HepG2 (cell line): Measurements from ENCODE around the gene TRMU. TPM values are rescaled to one million over a fixed set of nuclear protein-coding genes. Genes with fewer than 3 reads are reported as not detected.

Source experiments
- ATF4 ChIP-seq, 2 experiments: fragments of 450-650 bp in 1 of 2; sonication (generic) in 1 of 2; formaldehyde crosslinking; IDR thresholded peaks; 2 replicates each; pipeline versions ENCODE4 v1.5.0 to v1.8.0; 2020 to 2022; ENCODE audit warnings: mild to moderate bottlenecking in 1 of 2, missing genetic modification reagents in 1 of 2
- CC2D1A ChIP-seq: sonication (generic); formaldehyde crosslinking; IDR thresholded peaks from 2 replicates; pipeline ENCODE4 v1.8.1; 2023; ENCODE audit warnings: mild to moderate bottlenecking, missing genetic modification reagents
- DPF2 ChIP-seq: sonication (generic); formaldehyde crosslinking; IDR thresholded peaks from 2 replicates; pipeline ENCODE4 v1.4.0; 2020; ENCODE audit warnings: mild to moderate bottlenecking, low read depth, missing genetic modification reagents, borderline replicate concordance
- DRAP1 ChIP-seq: IDR thresholded peaks from 2 replicates; pipeline ENCODE4 v1.6.1; 2016; ENCODE audit warnings: missing genetic modification reagents, missing compliant biosample characterization
- ETV5 ChIP-seq: IDR thresholded peaks from 2 replicates; pipeline ENCODE4 v1.6.1; 2018; ENCODE audit warnings: missing biosample characterization, missing genetic modification reagents, inconsistent platforms, borderline replicate concordance
- JARID2 ChIP-seq: sonication (generic); formaldehyde crosslinking; IDR thresholded peaks from 2 replicates; pipeline ENCODE4 v1.8.1; 2023; ENCODE audit warnings: missing genetic modification reagents, inconsistent platforms; ENCODE audit not compliant: insufficient replicate concordance
- KDM4B ChIP-seq: sonication (generic); formaldehyde crosslinking; IDR thresholded peaks from 2 replicates; pipeline ENCODE4 v1.4.0; 2020; ENCODE audit warnings: missing genetic modification reagents
- NAIF1 ChIP-seq: sonication (generic); formaldehyde crosslinking; IDR thresholded peaks from 2 replicates; pipeline ENCODE4 v1.5.0; 2020; ENCODE audit warnings: mild to moderate bottlenecking, missing genetic modification reagents, borderline replicate concordance
- NFATC3 ChIP-seq: sonication (generic); formaldehyde crosslinking; IDR thresholded peaks from 2 replicates; pipeline ENCODE4 v1.5.1; 2020; ENCODE audit warnings: mild to moderate bottlenecking, missing genetic modification reagents
- PHF5A ChIP-seq: IDR thresholded peaks from one replicate; pipeline ENCODE4 v1.6.1; 2018; ENCODE audit warnings: low read depth, missing genetic modification reagents; ENCODE audit not compliant: unreplicated experiment
- POLR2A ChIP-seq, 2 experiments: IDR thresholded peaks; 2 replicates each; pipeline ENCODE4 v1.6.1; 2011; ENCODE audit warnings: low read depth in 2 of 2, low read length in 2 of 2, mild to moderate bottlenecking in 1 of 2, moderate library complexity in 1 of 2; ENCODE audit not compliant: insufficient read depth in 1 of 2
- PRPF4 ChIP-seq: fragments of 200-400 bp; formaldehyde crosslinking; IDR thresholded peaks from 2 replicates; pipeline ENCODE4 v1.6.1; 2016; ENCODE audit warnings: low read length, low read depth; ENCODE audit not compliant: poor library complexity, severe bottlenecking
- SMARCC2 ChIP-seq: fragments of 450-650 bp; IDR thresholded peaks from 2 replicates; pipeline ENCODE4 v1.6.1; 2017; ENCODE audit warnings: antibody characterized with exemption, mild to moderate bottlenecking
- TFE3 ChIP-seq: IDR thresholded peaks from 2 replicates; pipeline ENCODE4 v1.6.1; 2016
- ZMAT3 ChIP-seq: sonication (generic); formaldehyde crosslinking; conservative IDR thresholded peaks from 2 replicates; pipeline ENCODE4 v1.7.0; 2021; ENCODE audit warnings: missing genetic modification reagents
- ZNF335 ChIP-seq: sonication (generic); formaldehyde crosslinking; IDR thresholded peaks from 2 replicates; pipeline ENCODE4 v1.4.0; 2020; ENCODE audit warnings: missing genetic modification reagents
- polyA plus RNA-seq, 8 experiments: library from polyadenylated mRNA; depleted of rRNA in 3 of 8; stranded (reverse) in 7 of 8; unstranded in 1 of 8; fragments of >200 nt; fragmentation: Illumina TruSeq in 4 of 8; extraction: Trizol in 4 of 8; gene quantifications; 2 replicates each; pipeline versions ENCODE4 v1.2.1 to v1.2.3, GENCODE V29; 2011 to 2016; ENCODE audit warnings: low read depth in 4 of 8, missing spikeins in 1 of 8, mixed read lengths in 1 of 8; ENCODE audit not compliant: insufficient read depth in 1 of 8
- total RNA-seq, 5 experiments: library from RNA; depleted of rRNA; stranded (reverse); fragments of >200 nt; fragmentation: Illumina TruSeq; extraction: Trizol; gene quantifications; 2 replicates each; pipeline ENCODE4 v1.2.3, GENCODE V29; 2016; ENCODE audit warnings: low read depth in 1 of 5
- TF ChIP-seq, protein P1 (sequence below): sonication (generic); formaldehyde crosslinking; IDR thresholded peaks from 2 replicates; pipeline ENCODE4 v1.4.0; 2020; ENCODE audit warnings: missing genetic modification reagents
- TF ChIP-seq, protein P2 (sequence below): sonication (generic); formaldehyde crosslinking; IDR thresholded peaks from 2 replicates; pipeline ENCODE4 v1.8.1; 2023; ENCODE audit warnings: mild to moderate bottlenecking, inconsistent platforms, moderate library complexity, missing genetic modification reagents, borderline replicate concordance
- TF ChIP-seq, protein P3 (sequence below), 2 experiments: sonication (generic) in 1 of 2; formaldehyde crosslinking in 1 of 2; IDR thresholded peaks; 2 replicates each; pipeline versions ENCODE4 v1.5.1 to v1.6.1; 2011 to 2020; ENCODE audit warnings: borderline replicate concordance in 1 of 2, low read depth in 1 of 2, low read length in 1 of 2, mild to moderate bottlenecking in 1 of 2, missing genetic modification reagents in 1 of 2, moderate library complexity in 1 of 2

TRMU gene
- total and polyA plus RNA-seq, 2 of the 13 experiments (the other 11 are each of a cell fraction or from before 2014, with no cell fraction given), result 31.0 to 50.2 TPM

DNA sequence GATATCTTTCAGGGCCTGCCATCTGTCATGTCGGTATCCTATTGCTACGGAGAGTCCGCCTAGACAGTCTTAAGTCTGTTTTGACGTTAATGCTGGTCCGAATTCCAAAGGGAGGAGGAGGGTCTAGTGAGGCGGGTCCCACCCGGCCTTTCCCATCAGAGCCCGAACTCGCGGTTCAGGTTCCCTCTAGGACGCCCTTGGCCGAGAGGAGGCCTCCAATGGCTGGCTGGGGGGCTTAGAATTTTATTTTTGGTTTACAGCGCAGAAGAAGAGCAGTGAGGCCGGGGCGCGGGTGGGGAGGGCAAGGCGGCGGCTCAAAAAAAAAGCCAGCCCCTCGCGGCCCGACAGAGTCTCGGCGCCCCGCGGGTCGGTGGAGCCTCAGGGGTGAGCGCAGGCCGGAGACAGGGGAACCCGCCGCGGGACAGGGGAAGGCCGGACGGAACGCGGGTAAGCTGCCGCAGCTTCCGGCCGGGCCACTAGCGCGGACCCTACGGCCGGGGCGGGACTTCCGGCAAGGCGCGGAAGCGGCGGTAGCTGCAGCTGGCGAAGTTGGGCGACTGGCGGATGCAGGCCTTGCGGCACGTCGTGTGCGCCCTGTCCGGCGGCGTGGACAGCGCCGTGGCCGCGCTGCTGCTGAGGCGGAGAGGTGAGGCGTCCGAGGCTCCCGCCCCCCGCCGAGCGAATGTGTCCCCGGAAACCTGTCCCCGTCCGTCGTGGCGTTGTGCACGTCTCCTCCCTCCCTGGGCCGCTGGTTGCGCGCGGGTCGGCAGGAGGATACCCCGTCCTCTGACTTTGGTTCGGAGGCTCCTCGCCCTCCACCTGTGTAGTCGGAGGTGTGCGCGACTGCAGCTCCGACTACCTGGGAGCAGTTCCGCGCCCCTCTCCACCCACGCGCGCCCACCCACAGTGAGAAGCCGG lies at the start of gene TRMU (continued):
- TF ChIP-seq, protein P1, sequence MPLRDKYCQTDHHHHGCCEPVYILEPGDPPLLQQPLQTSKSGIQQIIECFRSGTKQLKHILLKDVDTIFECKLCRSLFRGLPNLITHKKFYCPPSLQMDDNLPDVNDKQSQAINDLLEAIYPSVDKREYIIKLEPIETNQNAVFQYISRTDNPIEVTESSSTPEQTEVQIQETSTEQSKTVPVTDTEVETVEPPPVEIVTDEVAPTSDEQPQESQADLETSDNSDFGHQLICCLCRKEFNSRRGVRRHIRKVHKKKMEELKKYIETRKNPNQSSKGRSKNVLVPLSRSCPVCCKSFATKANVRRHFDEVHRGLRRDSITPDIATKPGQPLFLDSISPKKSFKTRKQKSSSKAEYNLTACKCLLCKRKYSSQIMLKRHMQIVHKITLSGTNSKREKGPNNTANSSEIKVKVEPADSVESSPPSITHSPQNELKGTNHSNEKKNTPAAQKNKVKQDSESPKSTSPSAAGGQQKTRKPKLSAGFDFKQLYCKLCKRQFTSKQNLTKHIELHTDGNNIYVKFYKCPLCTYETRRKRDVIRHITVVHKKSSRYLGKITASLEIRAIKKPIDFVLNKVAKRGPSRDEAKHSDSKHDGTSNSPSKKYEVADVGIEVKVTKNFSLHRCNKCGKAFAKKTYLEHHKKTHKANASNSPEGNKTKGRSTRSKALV (CRISPR knock-in tag), result peak; percentile 85
- TF ChIP-seq, protein P2, sequence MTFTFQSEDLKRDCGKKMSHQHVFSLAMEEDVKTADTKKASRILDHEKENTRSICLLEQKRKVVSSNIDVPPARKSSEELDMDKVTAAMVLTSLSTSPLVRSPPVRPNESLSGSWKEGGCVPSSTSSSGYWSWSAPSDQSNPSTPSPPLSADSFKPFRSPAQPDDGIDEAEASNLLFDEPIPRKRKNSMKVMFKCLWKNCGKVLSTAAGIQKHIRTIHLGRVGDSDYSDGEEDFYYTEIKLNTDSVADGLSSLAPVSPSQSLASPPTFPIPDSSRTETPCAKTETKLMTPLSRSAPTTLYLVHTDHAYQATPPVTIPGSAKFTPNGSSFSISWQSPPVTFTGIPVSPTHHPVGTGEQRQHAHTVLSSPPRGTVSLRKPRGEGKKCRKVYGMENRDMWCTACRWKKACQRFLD (CRISPR knock-in tag), result peak; percentile 83; the same call in 1 of the 2 replicates
- TF ChIP-seq ZMAT3 (CRISPR knock-in tag), result no peak
- TF ChIP-seq CC2D1A (CRISPR knock-in tag), result 0 out of 2 replicates have a peak, but pooled peaks have one; percentile 42
- peak; percentile 57; the same call in 1 of the 2 replicates for TF ChIP-seq NAIF1 (CRISPR knock-in tag)
- no peak for TF ChIP-seq PRPF4
- peak; percentile 93 for TF ChIP-seq KDM4B
- TF ChIP-seq ATF4 (CRISPR knock-in tag; IDR thresholded peaks at IDR 0.05), result peak in 1 of 2 experiments; percentile 37; a peak in 1 of 4 replicates
- TF ChIP-seq, protein P3, sequence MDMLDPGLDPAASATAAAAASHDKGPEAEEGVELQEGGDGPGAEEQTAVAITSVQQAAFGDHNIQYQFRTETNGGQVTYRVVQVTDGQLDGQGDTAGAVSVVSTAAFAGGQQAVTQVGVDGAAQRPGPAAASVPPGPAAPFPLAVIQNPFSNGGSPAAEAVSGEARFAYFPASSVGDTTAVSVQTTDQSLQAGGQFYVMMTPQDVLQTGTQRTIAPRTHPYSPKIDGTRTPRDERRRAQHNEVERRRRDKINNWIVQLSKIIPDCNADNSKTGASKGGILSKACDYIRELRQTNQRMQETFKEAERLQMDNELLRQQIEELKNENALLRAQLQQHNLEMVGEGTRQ (IDR thresholded peaks at IDR 0.05; ENCODE audit: low read depth, low read length), result no peak
- TF ChIP-seq, protein P3 (CRISPR knock-in tag; IDR thresholded peaks at IDR 0.05; ENCODE audit: borderline replicate concordance), result no peak; the same call in 1 of the 2 replicates
- peak; percentile 83 to 85 for TF ChIP-seq POLR2A (IDR thresholded peaks at IDR 0.05; ENCODE audit: insufficient read depth in 1 of 2, low read depth in 2 of 2, low read length in 2 of 2)
- TF ChIP-seq DPF2, result no peak
- TF ChIP-seq NFATC3, result no peak
- TF ChIP-seq SMARCC2, result no peak
- TF ChIP-seq ZNF335 (CRISPR knock-in tag), result peak; percentile 73
- TF ChIP-seq DRAP1 (CRISPR knock-in tag), result no peak; the same call in 1 of the 2 replicates
- TF ChIP-seq PHF5A, result peak; percentile 18
- peak; percentile 81 for TF ChIP-seq ETV5 (CRISPR knock-in tag)
- TF ChIP-seq TFE3, result peak; percentile 70; the same call in 1 of the 2 replicates
- peak; percentile 29 for TF ChIP-seq JARID2 (CRISPR knock-in tag)
